GM18519 (cell line): ENCODE data around the gene DHX15.
A peak's percentile ranks its signal among the peaks of the same experiment; 100 is the strongest.

Experiments used
- ATAC-seq: cut with Tn5 transposase; IDR thresholded peaks from one replicate; pipeline ENCODE4 v1.9.1; 2021; ENCODE audit warnings: mild to moderate bottlenecking, moderate library complexity; ENCODE audit not compliant: unreplicated experiment, low FRiP score

The DHX15 gene

DNA sequence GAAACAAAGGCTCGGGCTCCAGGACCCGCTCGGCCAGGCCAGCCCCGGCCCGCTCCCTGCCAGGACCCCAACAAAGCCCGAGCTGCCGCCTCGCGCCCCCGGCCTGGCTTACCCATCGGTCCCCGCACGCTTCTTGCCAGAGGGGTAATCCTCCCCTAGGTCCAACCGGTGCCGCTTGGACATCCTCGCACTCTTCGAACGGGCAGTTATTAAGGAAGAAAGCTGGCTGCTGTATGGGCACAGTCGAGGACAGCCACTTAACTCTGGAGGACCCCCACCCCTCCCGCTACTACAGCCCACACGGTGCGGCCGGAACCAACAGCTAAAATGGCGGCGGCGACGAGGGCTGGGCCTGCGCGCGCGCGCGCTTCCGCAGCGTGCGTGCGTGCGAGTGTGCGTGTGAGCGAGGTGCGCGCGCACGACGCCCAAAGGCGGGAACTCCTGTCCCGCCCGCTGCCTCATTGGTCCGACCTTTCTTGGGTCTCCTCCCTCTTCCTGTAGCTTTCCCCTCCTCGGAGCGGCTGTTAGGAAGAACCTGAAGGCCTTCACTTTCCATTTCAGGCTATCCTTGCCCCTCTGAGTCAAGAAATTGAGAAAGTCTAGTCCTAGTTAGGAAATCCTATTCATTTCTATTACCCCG, at the start of gene DHX15:
TSS of gene DHX15 (minus strand) at position 344 of the 640 bp plus-strand sequence. CDS start at position 183, 161 bp downstream.
- peak; percentile 83 for ATAC-seq

GRCh38 chr4:24632011-24632410, 47.7 kb upstream of the DHX15 start:
- ATAC-seq, result no peak

DNA sequence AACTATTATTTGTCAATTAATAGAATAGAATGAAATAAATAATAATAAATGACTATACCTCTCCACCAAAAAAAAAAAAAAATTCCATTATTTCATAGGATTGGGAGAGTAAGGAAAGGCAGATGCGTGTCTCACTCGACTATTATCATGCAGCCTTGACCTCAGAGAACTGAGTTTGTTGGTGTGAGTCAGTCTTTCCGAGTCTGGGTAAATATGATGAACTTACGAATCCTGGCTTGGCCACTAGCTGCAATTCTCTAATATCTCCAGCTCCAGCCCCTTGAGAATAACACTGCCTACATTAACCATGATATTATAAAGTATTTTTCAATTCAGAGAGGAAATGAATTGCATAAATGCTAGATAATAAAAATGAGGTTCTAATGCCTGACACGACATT, 46.6 kb upstream of the DHX15 start:
- ATAC-seq, result no peak

GRCh38 chr4:24625091-24625490, 40.7 kb upstream of the DHX15 start:
- no peak for ATAC-seq

- ATAC-seq, result no peak
Observed at GRCh38 chr4:24624381-24624780, 40.0 kb upstream of the DHX15 start.

- no peak for ATAC-seq
Observed at GRCh38 chr4:24622146-24622834, 37.9 kb upstream of the DHX15 start.

DNA sequence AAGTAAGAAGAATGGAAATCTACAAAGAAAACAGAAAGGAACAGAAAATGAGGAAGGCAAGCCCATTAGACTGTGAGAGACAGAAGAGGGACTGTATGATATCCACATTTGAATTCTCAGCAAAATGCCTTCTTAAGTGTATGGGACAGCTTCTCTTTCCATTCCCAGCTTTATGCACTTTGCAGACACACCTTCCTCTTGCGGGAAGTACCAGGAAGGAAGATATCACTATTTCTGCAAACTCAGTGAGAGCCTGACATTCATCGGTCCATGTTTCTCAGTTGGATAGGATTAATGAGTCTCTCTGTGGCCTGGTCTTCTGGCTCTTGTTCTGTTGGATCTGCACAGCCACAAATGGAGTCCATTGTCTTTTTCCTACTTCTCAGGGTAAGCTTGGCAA, 31.6 kb upstream of the DHX15 start:
- ATAC-seq, result no peak

DNA sequence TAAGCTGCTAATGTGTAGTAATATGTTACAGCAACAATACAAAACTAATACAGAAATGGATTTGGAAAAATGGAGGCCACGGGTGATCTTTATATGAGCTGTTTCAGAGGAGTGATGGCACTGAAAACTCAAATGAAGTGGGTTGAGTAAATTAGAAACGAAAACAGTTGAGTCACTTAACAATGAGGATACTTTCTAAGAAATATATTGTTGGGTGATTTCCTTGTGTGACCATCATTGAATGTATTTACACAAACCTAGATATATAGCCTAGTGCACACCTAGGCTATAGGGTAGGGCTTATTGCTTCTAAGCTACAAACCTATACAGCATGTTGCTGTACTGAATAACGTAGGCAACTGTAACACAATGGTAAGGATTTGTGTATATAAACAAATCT, 30.5 kb upstream of the DHX15 start:
- no peak for ATAC-seq

- no peak for ATAC-seq
Observed at GRCh38 chr4:24613502-24613901, 29.1 kb upstream of the DHX15 start.

DNA sequence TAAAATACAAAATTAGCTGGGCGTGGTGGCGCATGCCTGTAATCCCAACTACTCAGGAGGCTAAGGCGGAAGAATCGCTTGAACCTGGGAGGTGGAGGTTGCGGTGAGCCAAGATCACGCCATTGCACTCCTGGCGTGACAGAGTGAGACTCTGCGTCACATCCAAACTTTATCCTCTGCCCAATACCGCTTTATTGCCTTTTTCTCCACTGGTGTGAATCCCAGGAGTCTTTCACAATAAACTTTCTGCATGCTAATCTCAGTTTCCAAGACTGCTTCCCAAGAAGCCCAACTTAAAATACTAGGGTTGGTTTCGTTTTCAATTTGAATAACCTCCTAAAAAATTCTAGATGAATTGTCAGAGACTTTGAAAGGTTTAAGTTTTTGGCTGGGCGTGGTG, 27.2 kb upstream of the DHX15 start:
- no peak for ATAC-seq

DNA sequence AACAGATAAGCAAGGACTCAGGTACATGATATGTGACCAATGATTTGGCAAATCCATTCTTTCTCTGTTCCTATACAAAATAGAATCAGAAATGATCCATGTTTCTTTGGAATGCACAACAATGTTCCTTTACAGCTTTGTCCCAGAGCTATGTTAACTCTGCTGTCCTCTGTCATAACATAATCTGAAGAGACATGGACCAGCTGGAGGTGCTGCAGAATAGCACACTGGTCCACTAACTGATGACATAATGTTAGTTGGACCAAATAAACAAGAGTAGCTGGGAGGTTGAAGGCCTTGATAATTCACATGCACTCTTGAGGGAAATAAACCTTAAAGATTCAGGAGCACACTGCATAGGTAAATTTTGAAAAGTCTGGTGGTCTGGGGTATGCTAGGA, 23.0 kb upstream of the DHX15 start:
- ATAC-seq, result no peak

GRCh38 chr4:24605216-24605615, 20.9 kb upstream of the DHX15 start:
- ATAC-seq, result no peak

DNA sequence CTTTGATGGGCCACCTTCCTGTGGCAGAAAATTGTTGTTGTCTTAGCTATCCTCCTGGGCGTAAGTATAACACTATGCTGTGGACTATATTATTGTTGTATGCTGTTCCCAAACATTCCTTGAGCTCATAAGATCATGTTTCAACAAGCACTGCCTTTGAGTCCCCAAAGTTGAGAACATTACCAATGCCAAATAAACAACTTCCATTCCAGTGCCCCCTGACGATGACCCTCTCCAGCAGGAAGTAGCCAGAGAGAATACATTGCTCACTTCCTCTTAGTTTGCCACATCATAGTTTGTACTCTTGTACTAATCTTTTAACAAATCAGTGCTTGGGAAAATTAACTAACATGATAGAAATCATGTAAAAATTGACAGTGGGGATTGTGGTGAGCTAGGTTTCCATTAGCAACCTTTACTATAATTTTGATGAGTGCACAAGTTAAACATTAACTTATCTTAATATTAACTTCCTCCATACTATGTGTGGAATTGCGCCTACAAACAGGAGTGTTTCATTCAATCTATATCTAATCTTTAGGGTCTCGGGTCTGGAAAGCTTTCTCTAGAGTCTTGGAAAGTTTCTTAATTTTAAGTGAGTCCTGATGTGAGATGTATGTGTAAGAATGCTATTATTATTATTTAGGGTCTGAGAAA, 20.3 kb upstream of the DHX15 start:
- ATAC-seq, result no peak

DNA sequence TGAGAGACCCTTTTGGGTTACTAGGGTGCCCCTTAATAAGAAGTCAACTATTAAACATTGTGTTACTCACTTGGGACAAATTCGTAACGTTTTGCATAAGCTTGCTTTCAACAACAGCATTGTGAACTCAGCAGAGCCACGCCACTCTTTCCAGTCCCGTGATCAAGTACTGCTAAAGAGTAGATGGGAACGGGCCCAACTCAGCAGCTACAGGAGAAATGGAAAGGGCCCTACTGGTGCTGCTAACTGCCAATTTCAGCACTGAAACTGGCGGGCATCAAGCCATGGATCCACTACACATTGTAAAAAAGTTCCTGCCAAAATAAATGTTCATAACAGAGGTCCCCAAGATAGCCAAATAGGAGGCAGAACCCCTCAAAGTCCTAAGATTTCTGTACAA, 19.0 kb upstream of the DHX15 start:
- no peak for ATAC-seq

- no peak for ATAC-seq
Observed at GRCh38 chr4:24601121-24601520, 16.8 kb upstream of the DHX15 start.

DNA sequence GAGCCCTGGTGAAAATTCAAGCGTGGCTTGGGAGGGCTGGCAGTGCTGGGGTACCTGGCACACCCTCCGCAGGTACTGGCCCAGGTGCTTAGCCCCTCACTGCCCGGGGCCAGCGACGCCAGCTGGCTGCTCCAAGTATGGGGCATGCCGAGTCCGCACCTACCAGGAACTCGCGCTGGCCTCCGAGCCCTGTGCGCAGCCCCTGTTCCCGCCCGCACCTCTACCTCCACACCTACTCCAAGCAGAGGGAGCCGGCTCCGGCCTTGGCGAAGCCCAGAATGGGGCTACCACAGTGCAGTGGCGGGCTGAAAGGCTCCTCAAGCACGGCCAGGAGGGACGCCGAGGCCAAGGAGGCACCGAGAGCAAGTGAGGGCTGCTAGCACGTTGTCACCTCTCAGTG, 14.9 kb upstream of the DHX15 start:
- ATAC-seq, result no peak

GRCh38 chr4:24598025-24598424, 13.7 kb upstream of the DHX15 start:
- ATAC-seq, result no peak

GRCh38 chr4:24595659-24596058, 11.3 kb upstream of the DHX15 start:
- no peak for ATAC-seq

DNA sequence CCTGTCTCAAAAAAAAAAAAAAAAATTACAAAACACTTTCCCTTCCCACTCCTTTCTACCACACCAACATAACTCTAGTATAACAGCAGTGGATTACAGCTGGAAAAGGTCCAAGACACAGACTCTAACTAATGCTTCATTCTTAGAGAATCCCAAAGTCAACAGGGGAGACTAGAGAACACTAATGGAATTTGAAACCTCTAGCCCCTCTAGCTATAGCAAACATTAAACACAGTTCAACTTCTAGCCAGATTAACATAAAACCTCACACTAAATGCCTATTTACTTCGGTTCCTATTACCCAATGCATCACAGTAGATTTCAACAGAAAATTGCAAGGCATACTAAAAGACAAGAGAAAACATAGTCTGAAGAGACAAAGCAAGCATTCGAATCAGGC, 10.5 kb upstream of the DHX15 start:
- no peak for ATAC-seq

GRCh38 chr4:24589448-24589847, 5.1 kb upstream of the DHX15 start:
- peak; percentile 57 for ATAC-seq

DNA sequence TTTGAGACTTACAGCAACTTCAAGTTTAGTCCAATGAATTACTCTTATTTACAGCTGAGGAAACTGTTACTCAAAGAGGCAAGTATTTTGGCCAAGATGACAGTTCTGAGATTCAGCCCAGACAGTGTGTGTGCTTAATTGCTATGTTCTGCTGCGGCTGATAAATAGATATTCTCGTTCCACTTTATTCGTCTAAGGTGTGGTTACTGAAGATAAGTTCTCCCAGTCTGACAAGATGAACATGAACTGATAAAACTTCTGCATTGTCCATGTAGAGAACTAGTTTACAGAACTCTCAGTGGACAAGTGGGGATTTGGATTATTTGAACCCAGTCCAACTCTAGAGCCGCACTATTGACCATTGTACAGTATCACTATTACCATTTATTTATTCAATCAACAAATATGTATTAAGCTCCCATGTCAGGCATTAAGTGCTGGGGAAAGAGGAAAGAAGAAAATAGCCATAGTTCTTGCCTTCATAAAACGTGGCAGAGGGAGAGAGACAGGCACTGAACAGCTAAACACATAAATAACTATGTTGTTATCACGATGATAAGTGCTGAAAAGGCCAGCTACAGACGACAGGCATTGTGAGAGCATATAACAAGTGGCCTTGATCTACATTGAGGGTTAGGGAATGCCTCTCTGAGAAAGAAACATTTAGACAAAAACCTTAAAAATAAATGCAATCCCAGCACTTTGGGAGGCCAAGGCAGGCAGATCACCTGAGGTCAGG, 4.0 kb upstream of the DHX15 start:
- no peak for ATAC-seq
